Neural cell (in vitro differentiated cells): ENCODE results near the gene ISG20L2. TPM values are rescaled to one million over a fixed set of nuclear protein-coding genes. Genes with fewer than 3 reads are reported as not detected.

Experiments
- H2AFZ ChIP-seq: fragments of 200-600, 300-800 bp; sonication (generic), shearing (Covaris generic); 2 replicates; pipeline ENCODE4 v1.6.0; 2014; ENCODE audit warnings: low read depth, mild to moderate bottlenecking, antibody characterized with exemption, low read length, moderate library complexity
- H3F3A ChIP-seq: fragments of 200-600 bp; shearing (Covaris generic); 2 replicates; pipeline ENCODE4 v1.6.1; 2016; ENCODE audit warnings: mild to moderate bottlenecking, moderate library complexity, mixed read lengths, antibody characterized with exemption, low read length; ENCODE audit not compliant: insufficient read depth, poor library complexity, severe bottlenecking
- H3K27ac ChIP-seq: fragments of 200-600, 300-800 bp; sonication (generic), shearing (Covaris generic); 2 replicates; pipeline ENCODE4 v1.5.1; 2014; ENCODE audit warnings: mild to moderate bottlenecking, low read length, moderate library complexity
- H3K27me3 ChIP-seq: fragments of 300-800, 200-600 bp; sonication (generic), shearing (Covaris generic); 2 replicates; pipeline ENCODE4 v1.6.0; 2014; ENCODE audit warnings: mild to moderate bottlenecking, low read depth, low read length, moderate library complexity; ENCODE audit not compliant: insufficient read depth
- H3K36me3 ChIP-seq: fragments of 300-800, 200-600 bp; sonication (generic), shearing (Covaris generic); 2 replicates; pipeline ENCODE4 v1.5.1; 2014; ENCODE audit warnings: mild to moderate bottlenecking, antibody characterized with exemption, low read length, moderate library complexity; ENCODE audit not compliant: insufficient read depth
- H3K4me2 ChIP-seq: fragments of 300-800, 200-600 bp; sonication (generic), shearing (Covaris generic); 2 replicates; pipeline ENCODE4 v1.6.0; 2014; ENCODE audit warnings: mild to moderate bottlenecking, low read length
- H3K4me3 ChIP-seq: fragments of 300-800, 200-600 bp; sonication (generic), shearing (Covaris generic); 2 replicates; pipeline ENCODE4 v1.5.1; 2014; ENCODE audit warnings: mild to moderate bottlenecking, low read length, moderate library complexity
- H3K79me2 ChIP-seq: fragments of 200-600 bp; shearing (Covaris generic); replicated peaks from 2 replicates; pipeline ENCODE4 v1.6.0; 2014; ENCODE audit warnings: mild to moderate bottlenecking, low read length, moderate library complexity; ENCODE audit not compliant: insufficient read depth
- H3K9ac ChIP-seq: fragments of 300-800, 200-600 bp; sonication (generic), shearing (Covaris generic); 2 replicates; pipeline ENCODE4 v1.6.1; 2016; ENCODE audit warnings: mild to moderate bottlenecking, low read length, mixed read lengths
- H3K9me2 ChIP-seq: fragments of 200-600 bp; shearing (Covaris generic); 2 replicates; pipeline ENCODE4 v1.6.1; 2016; ENCODE audit warnings: mild to moderate bottlenecking, low read length, mixed read lengths; ENCODE audit not compliant: insufficient read depth
- H3K9me3 ChIP-seq: fragments of 200-600, 300-800 bp; sonication (generic), shearing (Covaris generic); 2 replicates; pipeline ENCODE4 v1.6.1; 2016; ENCODE audit warnings: mild to moderate bottlenecking, mixed run types, low read length, moderate library complexity, mixed read lengths
- H4K20me1 ChIP-seq: fragments of 200-600 bp; shearing (Covaris generic); 2 replicates; pipeline ENCODE4 v1.6.1; 2016; ENCODE audit warnings: mild to moderate bottlenecking, mixed run types; ENCODE audit not compliant: insufficient read depth
- CTCF ChIP-seq: fragments of 450-650 bp; IDR thresholded peaks from 2 replicates; pipeline ENCODE4 v1.5.1; 2014; ENCODE audit warnings: antibody characterized with exemption, mild to moderate bottlenecking, moderate library complexity; ENCODE audit not compliant: poor library complexity, severe bottlenecking
- EP300 ChIP-seq: fragments of 450-650 bp; conservative IDR thresholded peaks from 2 replicates; pipeline ENCODE4 v1.6.1; 2014; ENCODE audit warnings: antibody characterized with exemption, mild to moderate bottlenecking, moderate library complexity; ENCODE audit not compliant: poor library complexity, severe bottlenecking
- EZH2 ChIP-seq: fragments of 200-600, 300-800 bp; shearing (Covaris generic), sonication (generic); IDR thresholded peaks from 2 replicates; pipeline ENCODE4 v1.6.1; 2014; ENCODE audit warnings: antibody characterized with exemption, low read length, borderline replicate concordance, mild to moderate bottlenecking; ENCODE audit not compliant: insufficient read depth, poor library complexity, severe bottlenecking
- MXI1 ChIP-seq: fragments of 450-650 bp; conservative IDR thresholded peaks from 2 replicates; pipeline ENCODE4 v1.6.1; 2014; ENCODE audit warnings: antibody characterized with exemption, mild to moderate bottlenecking; ENCODE audit not compliant: poor library complexity, severe bottlenecking
- POLR2AphosphoS5 ChIP-seq: IDR thresholded peaks from 2 replicates; pipeline ENCODE4 v1.6.1; 2012
- RAD21 ChIP-seq: fragments of 450-650 bp; conservative IDR thresholded peaks from 2 replicates; pipeline ENCODE4 v1.6.1; 2014; ENCODE audit warnings: antibody characterized with exemption, mild to moderate bottlenecking, moderate library complexity
- SMC3 ChIP-seq: fragments of 450-650 bp; conservative IDR thresholded peaks from 2 replicates; pipeline ENCODE4 v1.6.1; 2014; ENCODE audit warnings: antibody characterized with exemption, mild to moderate bottlenecking, moderate library complexity; ENCODE audit not compliant: poor library complexity
- TAF1 ChIP-seq: IDR thresholded peaks from 2 replicates; pipeline ENCODE4 v1.6.1; 2012; ENCODE audit warnings: low read depth
- polyA plus RNA-seq: library from polyadenylated mRNA; depleted of rRNA; stranded (reverse); fragments of >200 nt; gene quantifications from 2 replicates; pipeline ENCODE4 v1.2.3, GENCODE V29; 2014
- TF ChIP-seq, protein P1 (sequence below): IDR thresholded peaks from 2 replicates; pipeline ENCODE4 v1.6.1; 2012; ENCODE audit warnings: borderline replicate concordance

ISG20L2 gene
- polyA plus RNA-seq, 1 donor from 2014 or later = 8.5 TPM

GRCh38 chr1:156698995-156699394 lies 29.6 kb downstream of the ISG20L2 start:
- no peaks in the 10 kb centered on the region for H4K20me1 ChIP-seq
- no peaks in the 10 kb centered on the region for H3K9me2 ChIP-seq
- no peak for TF ChIP-seq EZH2
- TF ChIP-seq POLR2AphosphoS5 = no peak
- TF ChIP-seq, protein P1, sequence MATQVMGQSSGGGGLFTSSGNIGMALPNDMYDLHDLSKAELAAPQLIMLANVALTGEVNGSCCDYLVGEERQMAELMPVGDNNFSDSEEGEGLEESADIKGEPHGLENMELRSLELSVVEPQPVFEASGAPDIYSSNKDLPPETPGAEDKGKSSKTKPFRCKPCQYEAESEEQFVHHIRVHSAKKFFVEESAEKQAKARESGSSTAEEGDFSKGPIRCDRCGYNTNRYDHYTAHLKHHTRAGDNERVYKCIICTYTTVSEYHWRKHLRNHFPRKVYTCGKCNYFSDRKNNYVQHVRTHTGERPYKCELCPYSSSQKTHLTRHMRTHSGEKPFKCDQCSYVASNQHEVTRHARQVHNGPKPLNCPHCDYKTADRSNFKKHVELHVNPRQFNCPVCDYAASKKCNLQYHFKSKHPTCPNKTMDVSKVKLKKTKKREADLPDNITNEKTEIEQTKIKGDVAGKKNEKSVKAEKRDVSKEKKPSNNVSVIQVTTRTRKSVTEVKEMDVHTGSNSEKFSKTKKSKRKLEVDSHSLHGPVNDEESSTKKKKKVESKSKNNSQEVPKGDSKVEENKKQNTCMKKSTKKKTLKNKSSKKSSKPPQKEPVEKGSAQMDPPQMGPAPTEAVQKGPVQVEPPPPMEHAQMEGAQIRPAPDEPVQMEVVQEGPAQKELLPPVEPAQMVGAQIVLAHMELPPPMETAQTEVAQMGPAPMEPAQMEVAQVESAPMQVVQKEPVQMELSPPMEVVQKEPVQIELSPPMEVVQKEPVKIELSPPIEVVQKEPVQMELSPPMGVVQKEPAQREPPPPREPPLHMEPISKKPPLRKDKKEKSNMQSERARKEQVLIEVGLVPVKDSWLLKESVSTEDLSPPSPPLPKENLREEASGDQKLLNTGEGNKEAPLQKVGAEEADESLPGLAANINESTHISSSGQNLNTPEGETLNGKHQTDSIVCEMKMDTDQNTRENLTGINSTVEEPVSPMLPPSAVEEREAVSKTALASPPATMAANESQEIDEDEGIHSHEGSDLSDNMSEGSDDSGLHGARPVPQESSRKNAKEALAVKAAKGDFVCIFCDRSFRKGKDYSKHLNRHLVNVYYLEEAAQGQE = no peak
- TF ChIP-seq EP300 = no peak
- no peak overlapping the region for H3K4me2 ChIP-seq
- H3K9me3 ChIP-seq = no peaks in the 10 kb centered on the region
- peaks cover 2% of the 10 kb centered on the region for H3K27me3 ChIP-seq
- H2AFZ ChIP-seq = no peak overlapping the region
- no peaks in the 10 kb centered on the region for H3F3A ChIP-seq
- no peak overlapping the region for H3K9ac ChIP-seq
- H3K4me3 ChIP-seq = no peak overlapping the region
- H3K27ac ChIP-seq = no peak overlapping the region
- H3K79me2 ChIP-seq = no peaks in the 10 kb centered on the region
- H3K36me3 ChIP-seq = no peaks in the 10 kb centered on the region

DNA sequence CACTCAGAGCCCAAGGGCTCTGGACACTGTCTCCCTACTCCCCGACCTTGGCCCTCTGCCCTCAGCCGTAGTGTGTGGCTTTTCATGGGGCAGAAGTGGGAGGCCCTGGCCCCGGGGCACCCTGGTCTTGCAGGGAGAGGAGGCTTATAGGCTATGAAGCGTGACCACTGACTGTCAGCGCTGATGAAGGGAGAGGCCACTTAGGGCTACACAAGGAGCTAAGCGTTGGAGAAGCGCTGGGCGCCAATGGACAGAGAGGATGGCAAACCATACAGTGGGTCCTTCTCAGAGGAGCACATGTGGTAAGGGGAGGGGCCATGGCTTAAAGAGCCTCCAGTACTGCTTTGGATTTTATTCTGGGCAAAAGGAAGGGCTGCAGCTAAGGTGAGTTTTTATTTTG lies 31.1 kb downstream of the ISG20L2 start:
- Histone ChIP-seq H3K4me3 (no peak overlapping the region), H3K36me3 (no peaks in the 10 kb centered on the region), H3F3A (no peaks in the 10 kb centered on the region), H3K27me3 (no peaks in the 10 kb centered on the region), H3K9me3 (no peaks in the 10 kb centered on the region), H3K9me2 (no peaks in the 10 kb centered on the region), H2AFZ (no peak overlapping the region), H3K79me2 (no peaks in the 10 kb centered on the region), H3K27ac (no peak overlapping the region), H3K9ac (no peak overlapping the region), H3K4me2 (no peak overlapping the region), H4K20me1 (no peaks in the 10 kb centered on the region)
- TF ChIP-seq POLR2AphosphoS5 (no peak), EZH2 (no peak), RAD21 (no peak), EP300 (no peak), SMC3 (no peak), TAF1 (no peak), MXI1 (no peak), CTCF (no peak)
- TF ChIP-seq, protein P1 = no peak
